NCI-H128 (cell line): Measurements from ENCODE around the gene CFL1.

Experiments used
- DNase-seq: peaks from one replicate; lab custom pipeline; 2025; ENCODE audit not compliant: unreplicated experiment; lab: John Stamatoyannopoulos, UW

The CFL1 gene

GRCh38 chr11:65809496-65809895, 48.5 kb downstream of the CFL1 start:
- DNase-seq = no peak

GRCh38 chr11:65808744-65809341, 49.1 kb downstream of the CFL1 start:
- no peak for DNase-seq

- no peak for DNase-seq
Observed at GRCh38 chr11:65806979-65807378, 51.0 kb downstream of the CFL1 start.
